Nephron progenitor cell (in vitro differentiated cells): Measurements from ENCODE around the gene NPPA.

Experiments
- DNase-seq: peaks from one replicate; pipeline ENCODE4 v3.0.0; 2021
- H3K27ac Mint-ChIP-seq: 2 replicates; pipeline ENCODE4 v1.8.0; 2021; ENCODE audit warnings: mild to moderate bottlenecking, moderate library complexity, mixed read lengths
- H3K27me3 Mint-ChIP-seq: 2 replicates; pipeline ENCODE4 v1.8.0; 2021; ENCODE audit warnings: mild to moderate bottlenecking, low read depth, mixed read lengths; ENCODE audit not compliant: poor library complexity
- H3K36me3 Mint-ChIP-seq: 2 replicates; pipeline ENCODE4 v1.8.0; 2021; ENCODE audit warnings: low read depth, mixed read lengths
- H3K4me1 Mint-ChIP-seq: 2 replicates; pipeline ENCODE4 v1.8.0; 2021; ENCODE audit warnings: mixed read lengths
- H3K4me3 Mint-ChIP-seq: 2 replicates; pipeline ENCODE4 v1.8.0; 2021; ENCODE audit warnings: mild to moderate bottlenecking, moderate library complexity, mixed read lengths
- H3K9me3 Mint-ChIP-seq: 2 replicates; pipeline ENCODE4 v1.8.0; 2021; ENCODE audit warnings: mild to moderate bottlenecking, moderate library complexity, mixed read lengths
- CTCF ChIP-seq: fragments of 200-600 bp; sonication (generic); IDR thresholded peaks from 2 replicates; pipeline ENCODE4 v1.5.0; 2021; ENCODE audit warnings: antibody characterized with exemption

The NPPA gene

GRCh38 chr1:11855430-11855829 is 7.8 kb upstream of the NPPA start:
- H3K9me3 Mint-ChIP-seq = no peaks in the 10 kb centered on the region
- H3K4me1 Mint-ChIP-seq = no peaks in the 10 kb centered on the region
- no peak for DNase-seq
- no peak overlapping the region for H3K27ac Mint-ChIP-seq
- H3K27me3 Mint-ChIP-seq = peaks cover 80% of the 10 kb centered on the region
- no peaks in the 10 kb centered on the region for H3K36me3 Mint-ChIP-seq
- no peak for TF ChIP-seq CTCF
- no peak overlapping the region for H3K4me3 Mint-ChIP-seq

DNA sequence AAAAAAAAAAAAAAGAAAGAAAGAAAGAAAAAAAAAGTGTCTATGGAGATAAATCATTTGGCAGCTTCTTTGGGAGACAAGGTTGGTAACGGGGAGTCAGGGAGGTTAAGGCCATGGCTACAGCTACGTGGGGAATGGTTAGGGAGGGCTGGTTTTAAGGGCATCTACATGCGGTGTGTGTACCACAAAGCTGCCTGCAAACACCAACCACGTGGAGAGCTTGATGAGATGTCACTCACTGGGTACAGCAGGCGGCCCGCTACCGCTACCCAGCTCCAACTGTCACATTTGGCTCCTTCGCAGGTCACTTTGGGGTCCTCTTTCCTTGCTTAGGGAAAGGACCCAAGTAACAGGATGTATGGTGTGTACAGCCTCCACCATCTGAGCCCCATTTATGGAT is 6.9 kb upstream of the NPPA start:
- Mint-ChIP-seq H3K4me1 (no peaks in the 10 kb centered on the region), H3K4me3 (no peak overlapping the region), H3K36me3 (no peaks in the 10 kb centered on the region), H3K27ac (no peak overlapping the region), H3K9me3 (no peaks in the 10 kb centered on the region), H3K27me3 (peaks cover 71% of the 10 kb centered on the region)
- DNase-seq = no peak
- TF ChIP-seq CTCF = no peak

DNA sequence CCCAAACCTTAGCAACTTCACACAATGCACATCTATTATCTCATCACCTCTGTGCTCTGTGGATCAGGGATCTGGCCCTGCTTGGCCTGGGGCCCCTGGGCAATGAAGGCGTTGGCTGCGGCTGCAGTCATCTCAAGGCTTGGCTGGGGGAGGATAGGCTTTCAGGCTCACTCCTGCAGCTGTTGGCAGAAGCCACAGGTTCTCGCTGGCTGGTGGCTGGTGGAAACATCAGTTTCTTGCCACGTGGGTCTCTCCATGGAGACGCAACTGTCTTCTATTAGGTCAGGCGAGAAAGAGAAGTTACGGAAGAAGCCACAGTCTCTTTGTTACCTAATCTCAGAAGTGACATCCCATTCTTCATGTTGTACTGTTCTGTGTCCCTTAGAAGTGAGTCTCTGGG is 3.6 kb upstream of the NPPA start:
- H3K4me3 Mint-ChIP-seq = no peak overlapping the region
- TF ChIP-seq CTCF = no peak
- H3K4me1 Mint-ChIP-seq = peaks cover 19% of the 10 kb centered on the region
- peaks cover 9% of the 10 kb centered on the region for H3K36me3 Mint-ChIP-seq
- H3K27me3 Mint-ChIP-seq = peaks cover 38% of the 10 kb centered on the region
- no peaks in the 10 kb centered on the region for H3K9me3 Mint-ChIP-seq
- no peak for DNase-seq
- no peak overlapping the region for H3K27ac Mint-ChIP-seq

DNA sequence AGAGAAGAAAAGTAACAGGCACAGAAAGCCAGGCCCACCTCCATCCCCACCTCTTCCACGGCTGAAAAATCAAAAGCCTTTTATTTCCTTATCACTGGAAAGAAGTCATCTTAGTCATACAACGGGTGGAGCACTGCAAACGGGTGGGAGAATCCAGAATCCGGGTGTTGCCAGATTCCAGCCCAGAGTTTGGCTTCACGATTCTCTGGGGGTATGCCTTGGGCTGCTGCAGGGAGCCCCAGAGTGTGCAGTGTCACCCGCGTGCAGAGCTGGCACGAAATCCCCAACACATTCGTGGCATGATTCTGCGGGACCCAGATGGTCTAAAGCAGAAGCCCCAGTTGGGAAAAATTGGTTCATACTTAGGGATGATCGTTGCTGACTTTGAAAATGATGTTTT is 2.6 kb upstream of the NPPA start:
- peak overlapping the region; percentile 41 for H3K27ac Mint-ChIP-seq
- peaks cover 32% of the 10 kb centered on the region for H3K27me3 Mint-ChIP-seq
- DNase-seq = no peak

DNA sequence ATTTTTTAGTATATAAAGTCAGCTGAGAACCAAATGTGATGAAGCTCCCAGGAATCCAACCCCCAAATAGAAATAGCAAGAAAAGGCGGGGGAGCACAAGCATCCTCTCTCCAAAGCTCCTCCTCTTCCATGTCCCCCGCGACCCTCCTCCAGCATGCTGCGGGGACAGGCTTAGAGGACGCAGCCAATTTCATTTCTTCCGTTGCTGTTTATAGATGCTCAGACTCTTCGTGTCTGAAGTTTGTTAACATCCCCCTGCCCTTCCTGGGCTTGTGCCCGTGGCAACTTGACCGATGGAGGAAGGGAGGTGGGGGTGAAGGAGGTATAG is 754 bp upstream of the NPPA start:
- peaks cover 19% of the 10 kb centered on the region for H3K4me1 Mint-ChIP-seq
- no peak overlapping the region for H3K4me3 Mint-ChIP-seq
- DNase-seq = no peak
- H3K36me3 Mint-ChIP-seq = peaks cover 35% of the 10 kb centered on the region
- TF ChIP-seq CTCF = no peak
- H3K27me3 Mint-ChIP-seq = peaks cover 18% of the 10 kb centered on the region
- no peaks in the 10 kb centered on the region for H3K9me3 Mint-ChIP-seq
- no peak overlapping the region for H3K27ac Mint-ChIP-seq

More for the DNA sequence above, 2.6 kb upstream of the NPPA start:
- Mint-ChIP-seq H3K36me3 (peaks cover 19% of the 10 kb centered on the region), H3K9me3 (no peaks in the 10 kb centered on the region), H3K4me1 (peaks cover 19% of the 10 kb centered on the region), H3K4me3 (no peak overlapping the region)
- no peak for TF ChIP-seq CTCF

- peak; percentile 30 for DNase-seq
- Mint-ChIP-seq H3K9me3 (no peaks in the 10 kb centered on the region), H3K27me3 (peaks cover 4% of the 10 kb centered on the region), H3K4me3 (no peak overlapping the region), H3K4me1 (peaks cover 19% of the 10 kb centered on the region), H3K27ac (no peak overlapping the region), H3K36me3 (peaks cover 58% of the 10 kb centered on the region)
- no peak for TF ChIP-seq CTCF
Measured at GRCh38 chr1:11845641-11846335, 1.8 kb downstream of the NPPA start.
